Measurements from ENCODE around the gene ANO9.
"Not testable (repeated sequence)": the region's sequence is repeated elsewhere in the genome, so short reads cannot be mapped to it uniquely, and the experiment has no call there.

The ANO9 gene

GRCh38 chr11:475941-476340 is 34.1 kb upstream of the ANO9 start:
- Mint-ChIP-seq H3K9me3 (no peaks in the 10 kb centered on the region), H3K4me3 (no peak overlapping the region), H3K27ac (no peak overlapping the region), H3K4me1 (no peaks in the 10 kb centered on the region), H3K27me3 (no peaks in the 10 kb centered on the region), H3K36me3 (no peaks in the 10 kb centered on the region)

- Mint-ChIP-seq H3K9me3 (no peaks in the 10 kb centered on the region), H3K27me3 (no peaks in the 10 kb centered on the region), H3K36me3 (no peaks in the 10 kb centered on the region), H3K27ac (no peak overlapping the region), H3K4me3 (no peak overlapping the region), H3K4me1 (no peaks in the 10 kb centered on the region)
Measured at GRCh38 chr11:474914-475506, 33.2 kb upstream of the ANO9 start.

GRCh38 chr11:473962-474785 is 32.4 kb upstream of the ANO9 start:
- H3K4me1 Mint-ChIP-seq, result no peaks in the 10 kb centered on the region
- H3K4me3 Mint-ChIP-seq, result no peak overlapping the region
- H3K9me3 Mint-ChIP-seq, result no peaks in the 10 kb centered on the region
- H3K27ac Mint-ChIP-seq, result no peak overlapping the region
- no peaks in the 10 kb centered on the region for H3K36me3 Mint-ChIP-seq
- no peaks in the 10 kb centered on the region for H3K27me3 Mint-ChIP-seq

DNA sequence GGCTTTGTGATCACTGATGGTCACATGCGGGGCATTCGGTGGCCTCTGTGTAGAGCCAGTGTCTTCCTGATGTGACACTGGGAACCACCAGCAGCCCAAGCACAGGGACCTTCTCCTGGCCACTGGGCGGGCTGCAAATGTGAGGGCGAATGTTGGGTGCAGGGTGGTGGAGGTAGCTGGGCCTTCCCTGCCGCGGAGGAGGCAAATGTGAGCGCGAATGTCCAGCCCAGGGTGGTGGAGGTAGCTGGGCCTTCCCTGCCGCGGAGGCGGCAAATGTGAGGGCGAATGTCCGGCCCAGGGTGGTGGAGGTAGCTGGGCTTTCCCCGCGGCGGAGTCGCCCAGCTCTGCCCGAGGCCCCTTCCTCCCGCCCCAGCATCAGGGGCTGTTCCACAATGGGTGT is 31.6 kb upstream of the ANO9 start:
- Mint-ChIP-seq H3K36me3 (no peaks in the 10 kb centered on the region), H3K4me1 (no peaks in the 10 kb centered on the region), H3K9me3 (no peaks in the 10 kb centered on the region), H3K27me3 (no peaks in the 10 kb centered on the region), H3K4me3 (no peak overlapping the region), H3K27ac (no peak overlapping the region)

DNA sequence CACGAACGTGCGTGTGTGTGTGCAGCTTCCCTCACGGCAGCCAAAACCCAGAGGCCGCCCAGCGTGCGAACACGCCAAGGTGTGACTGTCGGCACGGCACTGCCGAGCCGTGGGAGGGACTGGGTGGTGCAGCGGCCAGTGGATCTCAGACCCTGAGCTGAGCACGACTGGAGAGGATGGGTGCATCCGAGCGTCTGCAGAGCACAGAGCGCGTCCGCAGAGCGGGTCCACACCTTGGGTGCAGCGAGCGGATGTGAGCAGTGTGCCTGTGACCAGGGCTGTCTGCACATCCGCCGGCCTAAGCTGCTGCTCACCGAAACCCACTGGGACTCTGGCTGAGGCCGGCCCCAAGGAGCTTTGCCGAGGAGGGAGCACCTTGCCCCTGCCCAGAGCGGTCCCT is 31.0 kb upstream of the ANO9 start:
- H3K4me3 Mint-ChIP-seq, result no peak overlapping the region
- no peak overlapping the region for H3K27ac Mint-ChIP-seq
- no peaks in the 10 kb centered on the region for H3K36me3 Mint-ChIP-seq
- no peaks in the 10 kb centered on the region for H3K4me1 Mint-ChIP-seq
- no peaks in the 10 kb centered on the region for H3K9me3 Mint-ChIP-seq
- H3K27me3 Mint-ChIP-seq, result no peaks in the 10 kb centered on the region

DNA sequence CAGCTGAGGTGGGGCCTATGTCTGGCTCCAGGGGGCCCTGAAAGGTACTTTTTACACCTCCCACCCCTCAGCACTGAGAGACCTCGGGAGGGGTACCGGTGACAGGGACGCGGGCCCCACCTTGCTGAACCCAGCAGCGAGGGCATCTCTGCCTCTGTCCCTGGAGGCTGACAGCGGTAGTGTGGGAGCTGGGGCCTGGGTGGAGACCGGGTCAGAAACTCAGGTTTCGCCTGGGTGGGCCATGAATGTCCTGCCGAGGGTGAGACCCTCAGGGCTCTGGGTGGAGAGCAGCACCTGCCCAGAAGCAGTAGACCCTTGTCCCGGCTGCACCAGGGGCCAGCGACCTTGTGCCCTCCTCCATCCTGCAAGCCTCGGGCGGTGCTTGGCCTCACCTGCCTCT is 30.5 kb upstream of the ANO9 start:
- Mint-ChIP-seq H3K27ac (no peak overlapping the region), H3K4me3 (no peak overlapping the region), H3K27me3 (no peaks in the 10 kb centered on the region), H3K36me3 (no peaks in the 10 kb centered on the region), H3K9me3 (no peaks in the 10 kb centered on the region), H3K4me1 (no peaks in the 10 kb centered on the region)

DNA sequence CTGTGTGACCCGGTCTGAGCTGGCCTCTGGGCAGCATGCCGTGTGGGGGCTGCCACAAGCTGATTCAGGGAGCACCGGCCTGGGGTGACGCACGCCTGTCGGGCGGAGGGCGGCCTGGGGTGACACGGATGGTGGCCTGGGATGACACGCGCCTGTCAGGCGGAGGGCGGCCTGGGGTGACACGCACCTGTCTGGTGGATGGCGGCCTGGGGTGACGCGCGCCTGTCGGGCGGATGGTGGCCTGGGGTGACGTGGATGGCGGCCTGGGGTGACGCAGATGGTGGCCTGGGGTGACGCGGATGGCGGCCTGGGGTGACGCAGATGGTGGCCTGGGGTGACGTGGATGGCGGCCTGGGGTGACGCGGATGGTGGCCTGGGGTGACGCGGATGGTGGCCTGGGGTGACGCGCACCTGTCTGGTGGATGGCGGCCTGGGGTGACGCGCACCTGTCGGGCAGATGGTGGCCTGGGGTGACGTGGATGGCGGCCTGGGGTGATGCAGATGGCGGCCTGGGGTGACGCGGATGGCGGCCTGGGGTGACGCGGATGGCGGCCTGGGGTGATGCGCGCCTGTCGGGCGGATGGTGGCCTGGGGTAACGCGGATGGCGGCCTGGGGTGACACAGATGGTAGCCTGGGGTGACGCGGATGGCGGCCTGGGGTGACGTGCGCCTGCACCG is 29.8 kb upstream of the ANO9 start:
- no peaks in the 10 kb centered on the region for H3K9me3 Mint-ChIP-seq
- H3K36me3 Mint-ChIP-seq, result no peaks in the 10 kb centered on the region
- H3K4me1 Mint-ChIP-seq, result no peaks in the 10 kb centered on the region
- no peak overlapping the region for H3K4me3 Mint-ChIP-seq
- no peaks in the 10 kb centered on the region for H3K27me3 Mint-ChIP-seq
- H3K27ac Mint-ChIP-seq, result no peak overlapping the region

DNA sequence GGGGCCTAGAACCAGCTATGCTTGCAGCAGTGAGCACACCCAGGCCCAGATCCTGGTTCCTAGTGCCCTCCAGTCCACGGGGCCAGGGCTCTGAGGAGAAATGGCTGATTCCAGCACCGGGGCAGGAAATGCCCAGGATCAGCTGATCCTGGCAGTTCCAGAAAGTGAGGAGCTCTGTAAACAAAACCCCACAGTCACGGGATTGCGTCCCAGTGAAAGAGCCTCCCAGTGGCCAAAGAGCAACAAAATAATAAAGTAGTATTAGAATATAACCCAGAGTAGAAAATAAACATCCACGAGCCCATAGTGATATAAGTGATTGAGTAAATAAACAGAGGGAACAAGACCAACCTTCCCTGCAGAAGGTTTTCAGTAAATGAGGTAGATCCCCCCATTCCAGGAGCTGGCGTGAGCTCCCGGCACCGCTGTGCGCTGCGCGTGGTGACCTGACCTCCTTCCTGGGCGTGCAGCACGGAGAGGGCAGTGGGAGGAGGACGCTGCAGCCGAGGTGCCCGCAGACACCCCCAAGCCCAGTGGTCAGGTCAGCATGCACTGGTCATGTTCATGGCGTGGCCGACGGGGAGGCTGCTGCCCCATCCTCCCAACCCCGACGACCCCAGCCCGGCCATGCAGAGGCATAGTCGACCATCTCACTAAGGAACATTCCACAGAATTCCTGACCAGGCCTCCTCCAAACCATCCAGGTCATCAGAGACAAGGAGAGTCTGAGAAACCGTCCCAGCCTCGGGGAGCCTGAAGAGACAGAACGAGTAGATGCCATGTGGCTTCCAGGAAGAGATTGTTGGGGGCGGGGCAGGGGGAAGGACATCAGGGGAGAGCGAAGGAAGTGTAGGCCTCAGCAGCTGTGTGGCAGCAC is 28.1 kb upstream of the ANO9 start:
- no peaks in the 10 kb centered on the region for H3K27me3 Mint-ChIP-seq
- no peak overlapping the region for H3K4me3 Mint-ChIP-seq
- no peak overlapping the region for H3K27ac Mint-ChIP-seq
- H3K4me1 Mint-ChIP-seq, result no peaks in the 10 kb centered on the region
- H3K36me3 Mint-ChIP-seq, result peaks cover 2% of the 10 kb centered on the region
- H3K9me3 Mint-ChIP-seq, result no peaks in the 10 kb centered on the region

GRCh38 chr11:469026-469683 is 27.3 kb upstream of the ANO9 start:
- not testable (repeated sequence) for H3K4me1 Mint-ChIP-seq, H3K27ac Mint-ChIP-seq, H3K36me3 Mint-ChIP-seq, H3K27me3 Mint-ChIP-seq, H3K9me3 Mint-ChIP-seq, H3K4me3 Mint-ChIP-seq

DNA sequence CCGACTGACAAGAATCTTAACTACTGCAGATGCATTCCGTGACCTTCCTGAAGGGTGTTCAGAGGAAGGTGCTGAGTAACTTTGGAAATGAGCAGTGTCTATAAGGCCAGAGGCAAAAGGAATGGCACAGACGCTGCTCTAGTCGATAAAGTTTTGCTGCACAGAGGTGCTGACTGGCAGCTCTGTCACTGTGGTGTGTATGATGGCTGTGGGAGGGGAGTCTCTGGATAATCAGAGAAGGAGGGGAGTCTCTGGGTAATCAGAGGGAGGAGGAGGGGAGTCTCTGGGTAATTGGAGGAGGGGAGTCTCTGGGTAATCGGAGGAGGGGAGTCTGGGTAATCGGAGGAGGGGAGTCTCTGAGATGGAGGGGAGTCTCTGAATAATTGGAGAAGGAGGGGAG is 26.7 kb upstream of the ANO9 start:
- H3K36me3 Mint-ChIP-seq, result peaks cover 2% of the 10 kb centered on the region
- no peaks in the 10 kb centered on the region for H3K27me3 Mint-ChIP-seq
- no peak overlapping the region for H3K27ac Mint-ChIP-seq
- H3K4me1 Mint-ChIP-seq, result no peaks in the 10 kb centered on the region
- no peak overlapping the region for H3K4me3 Mint-ChIP-seq
- no peaks in the 10 kb centered on the region for H3K9me3 Mint-ChIP-seq

DNA sequence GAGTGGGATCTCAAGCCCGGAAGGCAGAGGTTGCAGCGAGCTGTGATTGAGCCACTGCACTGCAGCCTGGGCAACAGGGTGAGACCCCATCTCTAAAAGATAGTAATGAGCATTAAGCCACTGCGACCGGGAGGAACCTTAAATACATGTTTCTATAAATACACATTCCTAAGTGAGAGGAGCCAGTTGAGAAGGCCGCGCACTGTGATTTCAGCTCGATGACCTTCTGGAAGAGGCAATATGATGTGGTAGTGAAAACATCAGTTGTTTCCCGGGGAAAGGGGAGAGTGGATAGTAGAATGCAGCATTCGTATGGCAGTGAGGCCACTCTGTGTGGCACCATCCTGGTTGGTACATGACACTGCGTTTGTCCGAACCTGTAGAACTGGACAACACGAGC is 26.2 kb upstream of the ANO9 start:
- Mint-ChIP-seq H3K36me3 (peaks cover 2% of the 10 kb centered on the region), H3K9me3 (no peaks in the 10 kb centered on the region)

GRCh38 chr11:465896-466530 is 24.2 kb upstream of the ANO9 start:
- Mint-ChIP-seq H3K4me1 (no peaks in the 10 kb centered on the region), H3K27me3 (no peaks in the 10 kb centered on the region), H3K4me3 (no peak overlapping the region), H3K36me3 (peaks cover 2% of the 10 kb centered on the region), H3K9me3 (no peaks in the 10 kb centered on the region), H3K27ac (no peak overlapping the region)

More for the DNA sequence above, 26.2 kb upstream of the ANO9 start:
- H3K27ac Mint-ChIP-seq, result no peak overlapping the region
- no peaks in the 10 kb centered on the region for H3K4me1 Mint-ChIP-seq
- H3K27me3 Mint-ChIP-seq, result no peaks in the 10 kb centered on the region
- H3K4me3 Mint-ChIP-seq, result no peak overlapping the region

DNA sequence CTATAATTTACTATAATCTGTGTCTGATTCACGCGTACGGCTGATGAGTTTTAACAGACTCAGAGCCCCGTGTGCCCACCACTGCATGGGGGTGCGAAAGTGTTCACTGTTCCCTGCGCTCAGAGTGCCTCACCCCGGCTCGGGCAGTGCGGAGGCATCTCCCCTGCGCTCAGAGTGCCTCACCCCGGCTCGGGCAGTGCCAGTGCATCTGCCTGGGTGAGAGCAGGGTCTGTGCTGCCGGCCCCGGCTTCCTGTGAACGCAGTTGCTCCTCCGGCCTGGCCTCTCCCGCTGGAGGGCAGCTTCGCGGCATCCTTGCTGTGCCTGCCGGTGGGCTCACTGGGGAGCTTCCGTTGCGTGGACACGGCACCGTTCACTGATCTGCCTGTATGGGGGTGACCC is 22.5 kb upstream of the ANO9 start:
- no peaks in the 10 kb centered on the region for H3K4me1 Mint-ChIP-seq
- no peak overlapping the region for H3K4me3 Mint-ChIP-seq
- H3K27me3 Mint-ChIP-seq, result no peaks in the 10 kb centered on the region
- H3K27ac Mint-ChIP-seq, result no peak overlapping the region
- H3K9me3 Mint-ChIP-seq, result no peaks in the 10 kb centered on the region
- H3K36me3 Mint-ChIP-seq, result peaks cover 2% of the 10 kb centered on the region

DNA sequence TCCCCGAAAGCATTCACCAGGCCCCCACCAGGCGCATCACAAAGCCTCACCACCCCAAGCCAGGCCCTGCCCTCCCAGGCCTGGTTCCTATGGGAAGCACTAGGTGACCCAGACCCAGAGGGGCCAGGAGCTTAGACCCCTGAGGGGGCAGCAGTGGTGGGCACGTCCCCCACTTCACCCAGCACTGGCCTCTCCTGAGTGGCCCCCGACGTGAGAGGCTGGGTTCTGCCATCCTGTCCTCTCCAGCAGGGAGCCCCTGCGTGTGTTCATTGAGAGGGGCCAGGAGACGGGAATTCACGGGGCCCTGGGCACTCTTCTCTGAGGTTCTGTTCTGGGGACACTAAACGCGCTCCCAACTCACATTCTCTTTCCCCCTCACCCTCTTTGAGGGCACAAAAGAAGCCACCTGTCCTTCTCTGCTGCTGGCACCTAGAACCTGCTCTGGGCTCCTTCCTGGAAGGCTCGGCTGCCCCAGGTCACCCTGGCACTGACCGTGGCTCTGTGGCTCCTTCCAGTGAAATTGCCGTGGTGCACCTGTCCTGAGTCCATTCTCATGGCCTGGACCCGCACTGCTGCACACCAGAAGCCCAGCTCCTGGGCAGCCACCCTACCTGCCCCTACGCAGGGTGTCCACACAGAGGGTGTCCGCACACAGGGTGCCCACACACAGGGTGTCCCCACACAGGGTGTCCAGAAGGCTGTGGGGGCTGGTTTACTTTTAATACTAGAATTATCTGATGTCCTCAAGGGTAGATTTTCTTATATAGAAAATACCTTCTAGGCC is 20.5 kb upstream of the ANO9 start:
- Mint-ChIP-seq H3K9me3 (no peaks in the 10 kb centered on the region), H3K4me3 (no peak overlapping the region), H3K36me3 (peaks cover 2% of the 10 kb centered on the region), H3K27ac (no peak overlapping the region), H3K27me3 (no peaks in the 10 kb centered on the region), H3K4me1 (peaks cover 7% of the 10 kb centered on the region)

All from activated naive CD4-positive, alpha-beta T cell treated with anti-CD3 and anti-CD28 coated beads, Interleukin-2, amount 50 U/mL, for 24 hours (primary cell).